HFFc6 (cell line): ENCODE measurements around the gene PARD3B. TPM values are rescaled to one million over a fixed set of nuclear protein-coding genes. Genes with fewer than 3 reads are reported as not detected.

ENCODE experiments used
- DNase-seq: peaks from one replicate; pipeline ENCODE4 v3.0.0-alpha.2; 2018
- H3K27ac Mint-ChIP-seq: 2 replicates; pipeline ENCODE4 v1.8.0; 2020; ENCODE audit warnings: mild to moderate bottlenecking, mixed read lengths
- H3K27me3 Mint-ChIP-seq: 2 replicates; pipeline ENCODE4 v1.8.0; 2021; ENCODE audit warnings: mild to moderate bottlenecking, moderate library complexity, mixed read lengths; ENCODE audit not compliant: insufficient read depth
- H3K36me3 Mint-ChIP-seq: 2 replicates; pipeline ENCODE4 v1.8.0; 2021; ENCODE audit warnings: low read depth, mixed read lengths
- H3K4me1 Mint-ChIP-seq: 2 replicates; pipeline ENCODE4 v1.8.0; 2020; ENCODE audit warnings: low read depth, mixed read lengths
- H3K4me3 Mint-ChIP-seq: 2 replicates; pipeline ENCODE4 v1.8.0; 2020; ENCODE audit warnings: mild to moderate bottlenecking, moderate library complexity, mixed read lengths
- H3K9me3 Mint-ChIP-seq: 2 replicates; pipeline ENCODE4 v1.8.0; 2020; ENCODE audit warnings: mild to moderate bottlenecking, mixed read lengths
- total RNA-seq, 6 experiments: library from RNA; stranded (reverse); fragmentation: NEBNext Ultra II Directional; extraction: Animal tissue kit (Norgen Biotek cat#: 25700); gene quantifications; 2 replicates in 1 of 6; 3 replicates in 5 of 6; pipeline ENCODE4 v1.2.3, GENCODE V29; 2021
- TF ChIP-seq, protein P1 (sequence below): fragments of 200-600 bp; sonication (generic); IDR thresholded peaks from 2 replicates; pipeline ENCODE4 v1.5.0; 2021; ENCODE audit warnings: antibody characterized with exemption, mild to moderate bottlenecking

PARD3B gene
- total RNA-seq, 6 experiments from 2014 or later: 14.0 to 22.4 (median 15.3) TPM

- H3K36me3 Mint-ChIP-seq: 0 out of 2 replicates have a peak, but pooled peaks cover 5% of the 10 kb centered on the region
- TF ChIP-seq, protein P1, sequence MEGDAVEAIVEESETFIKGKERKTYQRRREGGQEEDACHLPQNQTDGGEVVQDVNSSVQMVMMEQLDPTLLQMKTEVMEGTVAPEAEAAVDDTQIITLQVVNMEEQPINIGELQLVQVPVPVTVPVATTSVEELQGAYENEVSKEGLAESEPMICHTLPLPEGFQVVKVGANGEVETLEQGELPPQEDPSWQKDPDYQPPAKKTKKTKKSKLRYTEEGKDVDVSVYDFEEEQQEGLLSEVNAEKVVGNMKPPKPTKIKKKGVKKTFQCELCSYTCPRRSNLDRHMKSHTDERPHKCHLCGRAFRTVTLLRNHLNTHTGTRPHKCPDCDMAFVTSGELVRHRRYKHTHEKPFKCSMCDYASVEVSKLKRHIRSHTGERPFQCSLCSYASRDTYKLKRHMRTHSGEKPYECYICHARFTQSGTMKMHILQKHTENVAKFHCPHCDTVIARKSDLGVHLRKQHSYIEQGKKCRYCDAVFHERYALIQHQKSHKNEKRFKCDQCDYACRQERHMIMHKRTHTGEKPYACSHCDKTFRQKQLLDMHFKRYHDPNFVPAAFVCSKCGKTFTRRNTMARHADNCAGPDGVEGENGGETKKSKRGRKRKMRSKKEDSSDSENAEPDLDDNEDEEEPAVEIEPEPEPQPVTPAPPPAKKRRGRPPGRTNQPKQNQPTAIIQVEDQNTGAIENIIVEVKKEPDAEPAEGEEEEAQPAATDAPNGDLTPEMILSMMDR: no peak
- H3K27me3 Mint-ChIP-seq: no peaks in the 10 kb centered on the region
- H3K4me3 Mint-ChIP-seq: peak overlapping the region; percentile 5; the same call in 1 of the 2 replicates
- peaks cover 13% of the 10 kb centered on the region for H3K4me1 Mint-ChIP-seq
- H3K9me3 Mint-ChIP-seq: no peaks in the 10 kb centered on the region
- H3K27ac Mint-ChIP-seq: no peak overlapping the region
- DNase-seq: peak; percentile 20
Measured at GRCh38 chr2:205427112-205427511, 881.8 kb downstream of the PARD3B start.

DNA sequence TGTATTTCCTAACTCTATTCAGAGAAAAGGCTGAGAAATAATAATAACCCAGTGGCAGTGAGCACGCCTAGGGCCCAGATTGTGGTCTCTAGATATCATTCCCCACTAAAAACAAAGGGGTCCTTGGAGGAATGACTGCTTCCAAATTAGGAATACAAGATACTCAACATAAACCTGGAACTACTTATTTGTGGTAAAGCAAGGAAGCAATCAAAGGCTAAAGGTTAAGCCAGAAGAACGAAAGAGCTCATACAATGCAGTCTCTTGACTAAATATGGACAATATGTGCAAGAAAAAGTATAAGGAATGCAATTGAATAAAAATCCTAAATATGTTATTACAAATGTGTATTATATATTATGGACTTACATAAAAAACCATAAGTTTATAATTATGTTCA is 883.5 kb downstream of the PARD3B start:
- DNase-seq: no peak
- Mint-ChIP-seq H3K4me3 (no peak overlapping the region), H3K36me3 (0 out of 2 replicates have a peak, but pooled peaks cover 5% of the 10 kb centered on the region), H3K27ac (no peak overlapping the region), H3K4me1 (peaks cover 13% of the 10 kb centered on the region), H3K9me3 (no peaks in the 10 kb centered on the region), H3K27me3 (no peaks in the 10 kb centered on the region)
- TF ChIP-seq, protein P1: no peak

DNA sequence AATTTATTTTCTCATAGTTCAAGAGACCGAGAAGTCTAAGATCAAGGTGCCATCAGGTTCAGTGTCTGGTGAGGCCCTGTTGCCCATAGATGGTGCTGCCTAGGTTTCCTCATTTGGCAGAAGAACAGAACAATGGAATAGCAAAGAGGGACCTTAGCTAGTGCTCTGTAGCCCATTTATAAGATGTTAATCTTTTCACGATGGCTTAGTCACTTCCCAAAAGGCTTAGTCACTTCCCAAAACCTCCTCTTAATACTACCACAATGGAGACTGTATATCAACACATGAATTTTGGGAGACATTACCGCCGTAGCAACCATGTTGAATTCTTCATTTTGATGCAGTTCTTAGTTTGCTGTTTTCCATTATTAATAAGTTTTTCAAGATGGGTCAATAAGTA is 890.7 kb downstream of the PARD3B start:
- peak overlapping the region; percentile 32; the same call in 1 of the 2 replicates for H3K27ac Mint-ChIP-seq
- H3K27me3 Mint-ChIP-seq: no peaks in the 10 kb centered on the region
- H3K36me3 Mint-ChIP-seq: peaks cover 21% of the 10 kb centered on the region
- H3K4me1 Mint-ChIP-seq: peaks cover 42% of the 10 kb centered on the region
- peak; percentile 20 for DNase-seq
- TF ChIP-seq, protein P1: no peak
- no peak overlapping the region for H3K4me3 Mint-ChIP-seq
- H3K9me3 Mint-ChIP-seq: no peaks in the 10 kb centered on the region

- TF ChIP-seq, protein P1: no peak
- no peaks in the 10 kb centered on the region; the same call in 1 of the 2 replicates for H3K27me3 Mint-ChIP-seq
- DNase-seq: peak; percentile 37
- H3K9me3 Mint-ChIP-seq: peaks cover 5% of the 10 kb centered on the region
- peaks cover 42% of the 10 kb centered on the region for H3K4me1 Mint-ChIP-seq
- H3K27ac Mint-ChIP-seq: no peak overlapping the region
- peak overlapping the region; percentile 13; the same call in 1 of the 2 replicates for H3K4me3 Mint-ChIP-seq
- H3K36me3 Mint-ChIP-seq: peaks cover 30% of the 10 kb centered on the region
Measured at GRCh38 chr2:205438241-205438640, 893.0 kb downstream of the PARD3B start.

DNA sequence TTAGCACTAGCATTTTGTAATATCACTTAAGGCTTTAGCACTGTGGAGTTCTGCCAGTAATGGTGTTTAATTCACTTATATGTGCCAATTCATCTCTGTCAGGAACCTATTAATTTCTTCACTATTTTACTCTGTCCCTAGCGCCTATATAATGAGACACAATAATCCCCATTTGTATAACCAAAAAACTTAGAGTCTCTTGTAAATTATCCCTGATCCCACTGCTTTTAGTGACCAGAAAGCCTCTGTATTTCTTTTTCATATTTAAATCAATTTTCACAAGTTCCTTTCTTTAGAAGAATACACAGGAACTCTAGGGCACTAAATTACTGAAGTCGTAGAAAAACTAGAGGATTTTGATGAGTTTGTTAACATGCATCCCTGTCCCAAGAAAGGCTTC is 894.3 kb downstream of the PARD3B start:
- no peak for DNase-seq
- TF ChIP-seq, protein P1: no peak
- Mint-ChIP-seq H3K27me3 (no peaks in the 10 kb centered on the region; the same call in 1 of the 2 replicates), H3K9me3 (peaks cover 8% of the 10 kb centered on the region), H3K27ac (no peak overlapping the region), H3K36me3 (peaks cover 38% of the 10 kb centered on the region), H3K4me3 (no peak overlapping the region), H3K4me1 (peaks cover 42% of the 10 kb centered on the region)
